GM12872 (cell line): ENCODE data around the gene ARTN.

Experiments used
- CTCF ChIP-seq: IDR thresholded peaks from 3 replicates; pipeline ENCODE4 v1.5.1; 2011; ENCODE audit warnings: low read depth, mild to moderate bottlenecking, low read length, moderate library complexity; ENCODE audit not compliant: insufficient read depth

ARTN gene

GRCh38 chr1:43976045-43976444, 42.4 kb downstream of the ARTN start:
- TF ChIP-seq CTCF, result peak; percentile 15; the same call in 1 of the 3 replicates

GRCh38 chr1:43976890-43977289, 43.3 kb downstream of the ARTN start:
- no peak for TF ChIP-seq CTCF

GRCh38 chr1:43977376-43978263, 44.0 kb downstream of the ARTN start:
- no peak for TF ChIP-seq CTCF

- no peak for TF ChIP-seq CTCF
Observed at GRCh38 chr1:43978264-43978550, 44.6 kb downstream of the ARTN start.

- no peak for TF ChIP-seq CTCF
Observed at GRCh38 chr1:43978551-43979260, 45.1 kb downstream of the ARTN start, which contains the start of gene B4GALT2. TSS of gene B4GALT2 (plus strand) at chr1:43979210. CDS start at chr1:43981161, 1,951 bp downstream.

- no peak for TF ChIP-seq CTCF
Observed at GRCh38 chr1:43979261-43979527, 45.6 kb downstream of the ARTN start.

- no peak for TF ChIP-seq CTCF
Observed at GRCh38 chr1:43979528-43980254, 46.1 kb downstream of the ARTN start.
